NCI-H1694 treated with DMSO at 0.1 percent for 48 hours (cell line): Measurements from ENCODE around the gene EGFL8.
A peak's percentile ranks its signal among the peaks of the same experiment; 100 is the strongest.
"Not testable (repeated sequence)": the region's sequence is repeated elsewhere in the genome, so short reads cannot be mapped to it uniquely, and the experiment has no call there.

ENCODE experiments used
- DNase-seq: peaks from one replicate; lab custom pipeline; 2025; lab: John Stamatoyannopoulos, UW

Gene EGFL8

DNA sequence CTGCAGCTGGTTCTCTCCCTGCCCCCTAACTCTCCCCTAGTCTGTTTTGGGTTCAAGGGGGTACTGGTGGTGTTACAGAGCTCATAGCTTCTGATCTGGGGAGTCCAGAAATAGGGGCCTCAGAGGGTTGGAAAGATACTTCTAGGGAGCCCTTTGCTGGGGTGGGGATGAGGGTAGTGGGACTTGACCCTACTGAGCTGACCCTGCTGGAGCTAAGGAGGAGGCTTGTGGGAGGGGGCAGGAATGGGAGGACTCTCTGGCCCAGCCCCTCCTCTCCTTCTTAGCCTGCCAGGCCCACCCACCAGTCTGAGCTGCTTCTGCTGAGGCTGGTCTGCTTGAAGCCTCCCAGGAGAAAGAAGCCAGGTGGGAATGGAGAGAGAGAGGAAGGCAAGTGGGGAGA is at the start of gene EGFL8:
Gene EGFL8 (plus strand): TSS at position 301 of the 400 bp plus-strand sequence. CDS start 1,571 bp downstream, outside the sequence.
- DNase-seq: no peak

DNA sequence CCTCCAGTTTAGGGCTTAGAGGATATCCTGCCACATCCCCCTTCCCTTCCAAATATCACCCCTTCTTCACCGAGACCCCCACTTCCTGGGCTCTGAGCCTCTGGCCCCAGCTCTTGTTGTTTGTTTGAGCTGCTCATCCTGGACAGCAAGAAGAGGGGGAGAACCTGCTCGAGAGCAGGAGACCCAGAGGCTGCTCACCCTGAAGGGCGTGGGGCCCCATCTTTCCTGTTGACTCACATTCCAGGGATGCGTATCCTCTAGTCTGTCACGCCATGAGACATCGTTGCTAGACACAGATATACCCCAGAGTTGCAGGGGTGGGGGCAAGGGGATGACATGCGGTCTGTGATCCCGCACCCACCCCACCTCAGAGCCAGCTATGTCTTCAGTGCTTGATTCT is 49.6 kb upstream of the EGFL8 start:
- no peak for DNase-seq

DNA sequence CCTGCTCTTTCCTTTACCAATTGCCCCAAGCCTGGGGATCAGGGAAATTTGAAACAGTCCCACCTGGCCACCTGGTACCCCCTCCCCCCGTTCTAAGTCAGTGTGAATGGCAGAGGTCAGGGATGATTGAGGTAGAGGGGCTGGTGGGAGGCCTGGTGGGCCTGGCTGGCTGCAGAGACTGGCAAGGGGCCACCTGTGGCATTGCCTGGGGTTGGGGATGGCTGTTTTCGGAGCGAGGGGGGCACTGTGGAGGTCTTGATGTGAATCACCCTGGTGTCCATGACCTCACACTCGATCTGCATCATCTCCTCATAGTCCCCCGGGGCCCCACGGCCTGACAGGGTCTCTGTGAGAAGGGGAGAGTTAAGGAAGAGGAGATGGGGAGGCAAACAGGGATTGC is 48.8 kb upstream of the EGFL8 start:
- no peak for DNase-seq

DNA sequence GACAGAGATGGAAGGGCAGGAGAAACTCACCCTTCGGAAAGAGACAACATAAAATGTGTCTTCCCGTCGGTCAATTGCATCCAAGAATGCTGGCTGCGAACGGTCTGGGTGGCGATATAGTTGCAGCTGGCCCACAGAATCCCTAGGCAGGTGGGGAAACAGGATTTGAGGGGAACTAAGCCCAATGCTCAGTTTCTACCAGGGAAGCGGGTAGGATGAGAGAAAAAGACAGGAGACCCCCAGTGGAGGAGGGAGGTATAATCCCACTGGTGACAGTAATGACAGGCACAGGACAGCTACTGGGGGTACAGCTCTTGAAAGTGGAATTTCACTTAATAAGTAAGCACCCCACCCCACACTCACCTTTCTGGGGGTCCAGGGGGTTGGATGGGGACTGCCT is 47.7 kb upstream of the EGFL8 start:
- no peak for DNase-seq

DNA sequence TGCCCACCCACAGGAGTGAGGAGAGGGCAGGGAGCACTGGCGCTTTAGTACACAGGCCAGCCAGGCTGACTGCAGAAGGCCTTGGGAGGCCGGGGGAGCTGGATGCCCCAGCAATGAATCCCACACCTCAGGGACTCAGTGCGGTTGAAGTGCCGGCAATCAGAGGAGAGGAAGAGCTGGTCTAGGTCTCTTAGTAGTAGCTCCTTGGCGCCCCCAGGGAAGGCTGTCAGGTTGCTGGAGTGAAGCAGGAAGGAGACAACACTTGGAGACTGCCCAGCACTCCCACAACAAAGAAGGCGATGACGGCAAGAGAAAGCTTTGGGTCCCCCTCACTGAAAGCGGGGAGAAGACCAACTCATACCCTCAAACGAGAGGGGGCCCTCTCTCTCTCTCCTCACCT is 46.9 kb upstream of the EGFL8 start:
- no peak for DNase-seq

DNA sequence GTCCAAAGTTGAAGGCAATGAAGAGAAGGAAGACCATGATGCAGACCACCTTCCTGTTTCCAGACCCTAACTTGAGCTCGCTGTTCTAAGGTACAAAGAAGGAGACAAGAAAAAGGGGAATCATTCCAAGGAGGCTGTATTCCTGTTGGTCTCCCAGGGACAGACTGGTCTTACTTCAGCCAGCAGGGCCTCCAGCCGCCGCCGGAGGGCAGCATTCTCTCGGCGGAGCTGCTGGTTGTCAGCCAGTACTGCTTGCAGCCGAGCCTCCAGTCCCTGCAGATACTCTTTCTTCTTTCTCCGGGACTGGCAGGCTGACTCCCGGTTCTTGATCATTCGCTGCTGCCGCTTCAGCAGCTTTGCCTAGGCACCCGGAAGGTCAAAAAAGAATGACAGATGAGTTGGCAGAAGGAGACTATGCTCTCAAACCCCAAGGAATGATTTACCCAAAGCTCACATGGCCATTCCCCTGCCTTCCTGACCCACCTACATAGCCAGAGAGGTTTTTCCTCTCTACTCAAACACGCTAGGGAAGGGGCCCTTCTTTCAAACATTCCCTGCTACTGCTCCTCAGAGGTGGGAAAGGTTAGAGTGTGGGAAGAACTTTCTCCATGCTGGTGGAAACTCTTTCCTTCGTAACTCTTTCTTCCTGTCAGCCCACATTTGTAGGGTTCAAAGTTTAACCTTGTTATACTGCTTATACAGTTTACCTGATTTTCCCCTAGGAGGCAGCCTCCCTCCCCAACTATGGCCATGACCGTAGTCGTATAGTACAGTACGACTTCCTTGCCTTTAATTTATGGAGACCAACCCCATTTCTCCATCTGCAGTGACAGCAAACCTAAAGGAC is 45.4 kb upstream of the EGFL8 start:
- DNase-seq: peak; percentile 48

DNA sequence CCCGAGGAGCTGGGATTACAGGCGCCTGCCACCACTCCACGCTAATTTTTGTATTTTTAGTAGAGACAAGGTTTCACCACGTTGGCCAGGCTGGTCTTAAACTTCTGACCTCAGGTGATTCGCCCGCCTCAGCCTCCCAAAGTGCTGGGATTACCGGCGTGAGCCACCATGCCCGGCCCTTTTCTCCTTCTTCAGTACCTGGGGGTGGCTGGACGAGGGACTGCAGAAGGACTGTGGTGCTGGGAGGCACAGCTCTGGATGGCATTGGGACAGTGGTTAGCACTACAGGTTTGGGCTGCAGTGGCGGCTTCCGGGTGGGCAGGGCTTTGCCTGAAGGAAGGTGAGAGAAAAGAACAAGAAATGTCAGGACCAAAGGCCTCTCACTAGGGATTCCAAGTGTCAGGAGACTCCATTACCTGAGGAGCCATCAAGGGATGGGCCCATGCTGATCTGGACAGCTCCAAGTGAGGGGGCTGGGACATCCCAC is 43.8 kb upstream of the EGFL8 start:
- DNase-seq: no peak

DNA sequence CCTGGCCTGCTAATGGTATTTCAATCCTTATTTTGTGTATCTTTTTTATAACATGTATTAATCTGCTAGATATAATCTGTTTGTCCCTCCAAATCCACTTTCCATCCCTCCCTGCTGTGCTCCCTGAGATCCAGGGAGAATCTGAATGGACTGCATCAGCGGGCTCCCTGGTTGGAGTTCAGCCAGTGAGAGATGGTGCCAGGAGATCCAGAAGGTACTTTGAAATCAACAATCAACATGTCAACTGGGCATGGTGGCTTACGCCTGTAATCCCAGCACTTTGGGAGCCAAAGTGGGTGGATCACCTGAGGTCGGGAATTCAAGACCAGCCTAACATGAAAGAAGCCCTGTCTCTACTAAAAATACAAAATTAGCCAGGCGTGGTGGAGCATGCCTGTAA is 40.7 kb upstream of the EGFL8 start:
- DNase-seq: no peak

DNA sequence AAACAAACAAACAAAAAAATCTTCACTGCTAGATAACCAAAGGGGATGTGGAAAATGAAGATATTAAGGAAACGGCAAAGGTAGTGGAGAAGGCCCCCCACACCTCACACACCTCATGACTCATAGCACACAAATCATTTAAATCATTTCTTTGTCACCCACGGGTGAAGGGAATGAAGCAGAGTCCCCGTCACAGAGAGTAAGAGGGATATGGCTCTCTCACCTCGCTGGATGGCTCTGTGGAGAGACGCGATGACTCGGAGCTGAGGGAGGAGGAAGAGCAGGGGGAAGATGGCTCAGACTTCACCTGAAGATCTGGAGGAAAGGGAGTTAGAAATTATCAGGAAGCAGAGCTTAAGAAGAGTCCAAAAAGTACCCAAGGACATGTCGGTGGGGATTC is 37.5 kb upstream of the EGFL8 start:
- DNase-seq: no peak

DNA sequence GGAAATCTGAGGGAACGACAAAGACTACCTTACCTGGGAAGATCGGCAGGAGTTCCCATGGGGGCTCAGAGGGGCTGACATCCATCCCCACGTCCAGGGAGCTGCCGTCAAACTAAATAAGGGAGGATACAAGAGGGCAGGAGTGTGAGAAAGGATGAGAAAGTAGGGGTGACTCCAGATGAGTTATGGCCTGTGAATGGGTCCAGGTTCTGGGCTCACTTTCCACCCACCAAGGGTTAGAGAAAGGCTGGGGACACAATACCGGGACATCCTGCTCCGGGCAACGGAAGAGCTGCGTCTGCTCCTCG is 37.0 kb upstream of the EGFL8 start:
- DNase-seq: no peak

DNA sequence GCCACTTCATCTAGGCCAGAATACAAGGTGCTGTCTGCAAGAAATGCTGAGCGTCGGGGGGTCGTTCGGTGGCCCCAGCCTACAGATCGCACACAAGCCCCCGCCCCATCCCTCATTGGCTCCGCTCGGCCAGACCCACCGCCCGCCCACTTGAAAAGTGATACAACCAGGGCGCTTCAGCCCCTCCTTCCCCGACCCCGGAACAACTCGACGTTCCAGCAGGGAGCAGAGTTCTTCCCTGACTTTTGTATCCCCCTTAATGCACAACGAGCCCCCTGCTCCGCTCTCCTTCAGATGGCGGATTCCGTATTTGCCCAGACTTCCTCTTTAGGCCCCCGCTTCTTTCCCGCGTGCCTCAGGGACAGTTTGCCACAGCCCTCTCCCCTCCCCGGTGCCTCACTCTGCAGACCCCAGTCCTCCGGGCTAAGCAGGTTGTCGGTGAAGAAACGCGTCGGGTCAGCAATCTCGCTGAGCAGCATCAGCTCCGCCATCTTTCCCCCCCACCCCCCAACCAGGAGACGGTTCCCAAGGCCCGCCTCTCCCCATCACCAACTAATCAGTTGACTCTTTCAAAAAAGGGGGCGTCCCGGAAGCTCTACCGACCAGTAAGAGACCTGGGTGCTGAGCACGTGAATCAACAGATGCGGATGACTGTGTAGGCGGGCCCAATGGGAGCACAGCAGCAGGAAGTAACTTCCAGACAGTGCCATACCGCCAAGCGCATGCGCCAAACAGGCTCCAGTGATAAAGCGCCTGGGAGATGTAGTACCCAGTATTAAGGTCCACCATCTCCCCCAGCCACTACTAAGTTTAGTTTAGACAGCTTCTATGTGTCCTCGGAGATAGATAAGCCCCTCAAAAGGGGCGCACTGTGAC is 36.4 kb upstream of the EGFL8 start, which contains the start of gene ATF6B:
Gene ATF6B (minus strand): TSS at position 530 of the 876 bp plus-strand sequence. CDS start 39 bp downstream, at position 491.
- peak; percentile 96 for DNase-seq

DNA sequence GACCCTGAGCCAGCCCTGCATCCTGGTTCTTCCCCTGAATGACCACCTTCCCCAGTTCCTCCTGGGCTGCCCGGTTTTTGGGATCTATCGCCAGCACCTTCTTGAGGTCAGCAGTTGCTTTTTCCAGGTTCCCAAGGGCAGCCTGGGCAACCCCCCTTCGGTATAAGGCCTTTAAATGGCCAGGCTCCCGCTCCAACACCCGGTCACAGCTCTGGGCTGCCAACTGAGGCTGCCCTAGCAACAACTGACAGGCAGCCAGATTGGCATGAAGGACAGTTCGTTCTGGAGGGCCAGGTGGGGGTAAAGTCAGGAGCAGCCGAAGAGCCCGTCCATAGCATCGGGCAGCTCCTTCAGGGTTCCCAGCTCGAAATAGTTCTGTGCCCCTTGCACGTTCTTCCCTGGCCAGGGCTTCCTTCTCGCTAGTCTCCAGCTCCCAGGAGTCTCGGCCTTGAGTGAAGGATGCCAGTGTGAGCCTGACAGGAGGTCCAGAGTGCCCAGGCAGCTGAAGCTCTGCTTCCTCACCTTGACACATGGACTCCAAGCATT is 35.6 kb upstream of the EGFL8 start:
- DNase-seq: no peak

DNA sequence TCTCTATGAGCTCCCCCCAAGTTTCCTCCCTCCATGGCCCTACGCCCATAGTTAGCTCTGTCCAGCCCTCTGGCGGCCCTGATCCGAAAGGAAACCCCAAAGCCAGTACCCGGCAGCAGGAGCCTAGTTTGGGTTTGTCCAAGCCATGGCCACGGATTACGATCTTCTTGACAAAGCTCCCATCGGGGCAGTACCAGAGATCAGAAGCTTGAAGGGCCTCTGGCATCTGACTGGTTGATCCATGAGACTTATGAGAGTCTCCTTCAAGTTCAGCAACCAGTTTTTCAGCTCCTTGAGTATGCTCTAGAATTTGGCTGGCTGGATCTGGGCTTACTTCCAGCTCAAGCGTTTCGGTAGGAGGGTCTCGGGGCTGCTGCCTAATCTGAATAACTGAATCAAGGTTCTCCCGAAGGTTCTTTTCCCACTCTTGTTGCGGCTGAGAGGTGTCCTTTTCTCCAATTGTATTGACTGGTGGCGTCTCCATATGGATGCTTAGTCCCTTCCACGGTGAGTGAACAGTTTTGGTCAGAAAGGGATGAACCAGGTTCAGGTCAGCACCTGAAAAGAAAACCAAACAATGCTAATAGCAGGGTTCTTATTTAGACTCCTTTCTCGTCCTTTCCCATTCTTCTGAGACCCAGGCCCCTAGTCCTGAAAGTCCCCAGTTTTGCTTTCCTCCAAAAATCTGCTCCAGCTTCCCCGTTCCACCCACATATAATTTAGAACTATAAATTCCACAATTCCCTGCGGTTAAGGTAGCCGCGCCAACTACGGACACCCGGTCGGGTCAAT is 34.9 kb upstream of the EGFL8 start:
- DNase-seq: no peak

DNA sequence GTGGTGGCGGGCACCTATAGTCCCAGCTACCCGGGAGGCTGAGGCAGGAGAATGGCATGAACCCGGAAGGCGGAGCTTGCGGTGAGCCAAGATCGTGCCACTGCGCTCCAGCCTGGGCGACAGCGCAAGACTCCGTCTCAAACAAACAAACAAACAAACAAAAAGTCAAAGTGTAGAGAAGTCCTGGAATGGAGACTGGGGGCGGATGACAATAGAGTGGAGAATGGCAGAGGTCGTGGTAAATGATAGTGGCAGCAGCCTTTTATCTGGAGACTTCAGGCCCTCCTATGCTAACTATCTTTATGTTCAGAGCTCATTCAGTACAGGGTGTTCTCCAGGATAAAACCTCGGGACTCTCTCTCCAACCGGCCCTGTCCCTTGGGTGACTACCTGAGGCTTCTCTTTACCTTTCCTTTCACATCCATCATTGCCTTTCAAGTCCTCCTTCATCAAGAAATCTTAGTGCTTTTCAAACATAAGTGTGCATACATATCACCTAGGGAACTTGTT is 32.9 kb upstream of the EGFL8 start:
- no peak for DNase-seq

DNA sequence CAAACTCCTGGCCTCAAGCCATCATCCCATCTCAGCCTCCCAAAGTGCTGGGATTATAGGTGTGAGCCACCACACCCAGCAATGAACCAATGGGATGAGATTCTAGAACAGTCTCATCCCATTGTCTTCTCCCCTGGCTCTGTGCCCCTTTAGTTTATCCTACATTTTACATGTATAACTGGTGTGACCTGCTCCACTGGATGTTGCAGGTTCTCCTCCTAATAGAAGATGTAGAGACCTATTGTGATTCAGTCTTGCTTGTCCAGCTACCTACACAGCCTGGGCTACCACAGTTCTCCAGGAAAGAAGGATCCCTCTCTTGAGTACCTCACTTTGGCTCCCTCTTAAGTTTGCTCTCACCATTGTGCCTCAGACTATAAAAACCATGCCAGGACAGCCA is 32.3 kb upstream of the EGFL8 start:
- no peak for DNase-seq

DNA sequence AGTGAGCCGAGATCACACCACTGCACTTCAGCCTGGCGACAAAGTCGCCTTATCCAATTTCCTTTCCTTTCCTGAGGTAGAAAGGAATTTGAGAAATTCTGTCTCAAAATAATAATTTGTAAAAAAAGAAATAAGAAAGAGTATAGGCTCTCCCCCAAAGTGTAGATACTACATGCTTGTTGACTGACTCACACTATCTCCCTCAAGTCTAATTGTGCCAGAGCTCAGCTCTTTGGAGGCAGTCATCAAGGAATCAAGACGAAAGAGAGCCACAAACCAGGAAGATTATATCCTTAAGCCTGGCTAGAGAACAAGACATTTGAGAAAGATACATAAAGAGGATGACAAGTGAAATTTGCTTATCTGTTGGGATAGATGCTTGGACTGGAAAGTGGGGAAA is 30.6 kb upstream of the EGFL8 start:
- no peak for DNase-seq

DNA sequence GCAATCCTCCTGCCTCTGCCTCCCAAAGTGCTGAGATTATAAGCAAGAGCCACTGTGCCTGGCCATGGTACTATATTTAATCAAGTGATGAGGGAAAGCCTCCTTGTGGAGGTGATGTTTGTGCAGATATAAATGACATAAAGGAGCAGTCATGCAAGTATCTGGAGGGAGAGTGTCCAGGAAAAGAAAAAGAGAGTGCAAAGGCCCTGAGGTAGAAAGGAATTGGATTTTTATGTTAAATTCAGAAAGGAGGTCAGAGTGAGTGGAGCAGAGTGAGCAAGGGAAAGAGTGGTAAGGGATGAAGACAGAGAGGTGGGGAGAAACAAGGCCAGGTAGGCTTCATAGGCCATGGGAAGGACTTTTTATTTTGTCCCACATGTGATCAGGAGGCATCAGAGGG is 26.9 kb upstream of the EGFL8 start:
- DNase-seq: no peak

DNA sequence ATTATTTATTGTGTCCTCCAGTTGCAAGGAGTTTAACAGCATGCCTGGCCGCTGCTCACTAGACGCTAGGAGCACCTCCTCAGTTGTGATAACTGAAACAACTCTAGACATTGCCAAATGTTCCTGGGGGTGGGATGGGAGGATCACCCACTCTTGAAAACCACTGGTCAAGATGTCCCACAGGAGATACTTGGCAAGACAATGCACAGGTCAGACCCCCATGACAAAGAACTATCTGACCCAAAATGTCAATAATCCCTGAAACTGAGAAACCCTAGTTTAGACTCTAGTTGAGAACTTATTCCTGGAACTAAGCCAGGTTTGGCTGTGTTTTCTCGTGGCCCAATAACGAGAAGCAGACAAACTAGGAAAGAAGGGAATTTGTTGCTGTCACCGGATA is 24.8 kb upstream of the EGFL8 start:
- DNase-seq: no peak

DNA sequence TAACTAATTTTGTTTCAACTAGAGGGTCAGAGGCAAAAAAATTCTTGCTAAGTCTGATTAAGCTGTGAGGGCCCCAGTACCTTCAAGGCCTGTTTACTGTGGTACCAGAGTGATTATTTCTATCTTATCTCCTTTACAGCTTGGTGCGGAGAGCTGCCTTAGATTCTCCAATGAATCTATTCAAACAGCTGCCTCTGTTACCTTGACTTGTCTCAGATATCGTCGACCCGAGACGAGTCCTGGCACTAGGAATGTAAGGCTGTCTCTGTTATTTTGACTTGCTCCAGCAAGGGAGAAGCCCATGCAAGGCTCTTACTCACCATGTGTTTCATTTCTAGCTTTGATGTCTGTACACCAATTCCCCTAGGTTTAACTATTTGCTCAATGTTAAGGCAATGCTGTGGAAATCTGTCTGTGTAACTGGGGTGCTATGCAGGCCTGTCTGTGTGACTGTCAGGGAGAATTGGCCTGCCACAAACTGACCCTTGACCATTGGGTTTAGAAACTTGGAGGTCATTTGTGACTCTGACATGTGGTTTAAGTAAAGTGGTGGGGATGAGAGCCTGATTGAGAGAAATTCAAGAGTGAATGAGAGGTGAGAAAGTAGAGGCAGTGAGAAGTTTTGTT is 23.9 kb upstream of the EGFL8 start:
- DNase-seq: no peak

DNA sequence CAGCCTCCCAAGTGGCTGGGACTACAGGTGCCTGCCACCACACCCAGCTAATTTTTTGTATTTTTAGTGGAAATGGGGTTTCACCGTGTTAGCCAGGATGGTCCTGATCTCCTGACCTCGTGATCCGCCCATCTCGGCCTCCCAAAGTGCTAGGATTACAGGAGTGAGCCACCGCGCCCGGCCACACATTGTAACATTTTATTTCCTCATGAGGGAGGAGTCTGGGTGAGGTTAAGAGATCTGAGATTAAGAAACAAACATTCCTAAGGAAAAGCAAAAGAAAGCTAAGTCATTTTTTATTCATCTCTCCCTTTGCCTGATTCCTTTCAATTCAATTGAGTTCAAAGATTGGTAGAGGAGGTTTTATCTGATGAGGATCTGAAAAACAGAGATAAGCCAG is 20.2 kb upstream of the EGFL8 start:
- not testable (repeated sequence) for DNase-seq

DNA sequence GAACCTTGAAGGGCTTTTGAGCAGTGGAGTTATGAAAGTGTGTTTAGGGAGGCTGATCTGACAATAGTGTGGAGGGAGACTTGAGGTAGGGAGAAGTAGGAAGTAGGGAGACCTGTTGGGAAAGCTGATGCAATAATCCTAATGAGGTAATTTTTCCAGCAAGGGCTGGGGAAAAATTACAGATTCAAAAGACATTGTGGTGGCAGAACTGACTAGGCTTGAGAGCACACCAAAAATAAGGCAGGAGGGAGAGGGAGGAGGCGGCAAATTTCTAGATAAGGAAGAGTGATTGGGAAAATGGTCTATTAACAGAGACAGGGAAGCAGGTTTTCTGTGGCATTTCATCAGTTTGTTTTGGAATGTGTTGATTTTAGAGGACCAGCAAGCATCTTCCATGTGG is 18.1 kb upstream of the EGFL8 start:
- no peak for DNase-seq
